IMR-90 (cell line): Measurements from ENCODE around the gene UBE2QL1. TPM values are rescaled to one million over a fixed set of nuclear protein-coding genes. Genes with fewer than 3 reads are reported as not detected.

ENCODE experiments used
- ATAC-seq: fragments of 200-7000 bp; cut with Tn5 transposase; 2 replicates; pipeline ENCODE4 v1.9.1; 2020; ENCODE audit warnings: low read depth, mild to moderate bottlenecking, moderate library complexity
- BruUV-seq: library from RNA; stranded (reverse); fragments of 400-500 nt; replicated peaks from 2 replicates; lab custom pipeline; 2021; lab: Mats Ljungman, UMichigan
- CTCF ChIA-PET: fragments of 300-600 bp; formaldehyde crosslinking; extraction: SDS; loops from one replicate; lab custom pipeline; 2021; ENCODE audit warnings: antibody characterized with exemption; lab: Yijun Ruan, JAX
- POLR2A ChIA-PET: fragments of 300-600 bp; sonication (Branson Sonifier 250); formaldehyde crosslinking; loops from one replicate; lab custom pipeline; 2022; ENCODE audit warnings: antibody characterized with exemption; ENCODE audit not compliant: unreplicated experiment; lab: Charles Lee
- DNase-seq: peaks from one replicate; pipeline ENCODE4 v3.0.0; 2013
- H2AFZ ChIP-seq: replicated peaks from 2 replicates; pipeline ENCODE3; 2013; ENCODE audit warnings: low read length, mild to moderate bottlenecking; ENCODE audit not compliant: poor library complexity
- H2AK5ac ChIP-seq: 2 replicates; pipeline ENCODE4 v1.6.1; 2013; ENCODE audit warnings: low read depth, low read length, inconsistent platforms
- H2AK9ac ChIP-seq: replicated peaks from 2 replicates; pipeline ENCODE3; 2013; ENCODE audit warnings: mild to moderate bottlenecking, low read depth, low read length, moderate library complexity; ENCODE audit not compliant: poor library complexity
- H2BK120ac ChIP-seq: 2 replicates; pipeline ENCODE4 v1.6.1; 2013; ENCODE audit warnings: low read depth, low read length, inconsistent platforms
- H2BK15ac ChIP-seq: 3 replicates; pipeline ENCODE4 v1.6.1; 2013; ENCODE audit warnings: low read depth, low read length, inconsistent platforms
- H2BK20ac ChIP-seq: 2 replicates; pipeline ENCODE4 v1.6.1; 2013; ENCODE audit warnings: low read depth, mild to moderate bottlenecking, inconsistent platforms, low read length, moderate library complexity
- H2BK5ac ChIP-seq: 2 replicates; pipeline ENCODE4 v1.6.1; 2013; ENCODE audit warnings: mild to moderate bottlenecking, low read depth, low read length, inconsistent platforms; ENCODE audit not compliant: poor library complexity, severe bottlenecking
- H3K14ac ChIP-seq: replicated peaks from 2 replicates; pipeline ENCODE4 v1.6.1; 2013; ENCODE audit warnings: low read depth, low read length, inconsistent platforms
- H3K18ac ChIP-seq: 2 replicates; pipeline ENCODE4 v1.6.1; 2013; ENCODE audit warnings: low read depth, low read length, control low read depth
- H3K23ac ChIP-seq: 2 replicates; pipeline ENCODE4 v1.6.1; 2013; ENCODE audit warnings: low read depth, low read length, inconsistent platforms
- H3K27ac ChIP-seq: 2 replicates; pipeline ENCODE4 v1.5.1; 2013; ENCODE audit warnings: mild to moderate bottlenecking, control low read depth, low read length; ENCODE audit not compliant: insufficient read depth
- H3K27me3 ChIP-seq: 2 replicates; pipeline ENCODE4 v1.6.1; 2013; ENCODE audit warnings: low read length; ENCODE audit not compliant: control insufficient read depth, insufficient read depth
- H3K36me3 ChIP-seq: 2 replicates; pipeline ENCODE4 v1.6.1; 2013; ENCODE audit warnings: low read length, mixed read lengths; ENCODE audit not compliant: control insufficient read depth, insufficient read depth
- H3K4ac ChIP-seq: 2 replicates; pipeline ENCODE4 v1.6.1; 2013; ENCODE audit warnings: low read depth, low read length, inconsistent platforms
- H3K4me1 ChIP-seq: 2 replicates; pipeline ENCODE4 v1.6.1; 2013; ENCODE audit warnings: low read length, mixed read lengths; ENCODE audit not compliant: control insufficient read depth, insufficient read depth
- H3K4me2 ChIP-seq: 2 replicates; pipeline ENCODE4 v1.6.1; 2013; ENCODE audit warnings: low read depth, mild to moderate bottlenecking, control low read depth, low read length, moderate library complexity
- H3K4me3 ChIP-seq: 2 replicates; pipeline ENCODE4 v1.5.1; 2013; ENCODE audit warnings: low read depth, mild to moderate bottlenecking, control low read depth, low read length, moderate library complexity; ENCODE audit not compliant: insufficient read depth
- H3K56ac ChIP-seq: 2 replicates; pipeline ENCODE4 v1.6.1; 2013; ENCODE audit warnings: low read length, inconsistent platforms; ENCODE audit not compliant: insufficient read depth; ENCODE audit errors: extremely low read depth
- H3K79me1 ChIP-seq, 2 experiments: 2 replicates each; pipeline ENCODE4 v1.6.1; 2013; ENCODE audit warnings: low read length in 2 of 2, inconsistent platforms in 1 of 2, low read depth in 1 of 2
- H3K9ac ChIP-seq: 2 replicates; pipeline ENCODE4 v1.6.1; 2013; ENCODE audit warnings: low read depth, low read length, control low read depth
- H3K9me1 ChIP-seq: 2 replicates; pipeline ENCODE4 v1.6.1; 2013; ENCODE audit warnings: low read length, inconsistent platforms; ENCODE audit not compliant: insufficient read depth
- H3K9me3 ChIP-seq: 2 replicates; pipeline ENCODE4 v1.6.1; 2013; ENCODE audit warnings: low read length; ENCODE audit not compliant: control insufficient read depth, insufficient read depth
- H4K20me1 ChIP-seq: 2 replicates; pipeline ENCODE4 v1.6.1; 2013; ENCODE audit warnings: low read length, inconsistent platforms; ENCODE audit not compliant: insufficient read depth
- H4K5ac ChIP-seq: 2 replicates; pipeline ENCODE4 v1.6.1; 2013; ENCODE audit warnings: mild to moderate bottlenecking, low read depth, low read length, control low read depth
- H4K8ac ChIP-seq, 2 experiments: 2 replicates each; pipeline ENCODE4 v1.6.1; 2013; ENCODE audit warnings: low read depth in 2 of 2, low read length in 2 of 2, control low read depth in 1 of 2, inconsistent platforms in 1 of 2
- H4K91ac ChIP-seq: 2 replicates; pipeline ENCODE4 v1.6.1; 2013; ENCODE audit warnings: low read depth, low read length, inconsistent platforms; ENCODE audit not compliant: insufficient read depth
- BHLHE40 ChIP-seq: fragments of 150-350 bp; IDR thresholded peaks from 2 replicates; pipeline ENCODE4 v1.6.1; 2016; ENCODE audit warnings: mild to moderate bottlenecking, low read depth, low read length
- CEBPB ChIP-seq: IDR thresholded peaks from 2 replicates; pipeline ENCODE4 v1.6.1; 2012; ENCODE audit warnings: low read depth, low read length, improper control_type of control experiment
- CHD1 ChIP-seq: IDR thresholded peaks from 2 replicates; pipeline ENCODE4 v1.6.1; 2012; ENCODE audit warnings: low read depth, low read length, improper control_type of control experiment
- CTCF ChIP-seq: conservative IDR thresholded peaks from 2 replicates; pipeline ENCODE4 v1.5.1; 2012; ENCODE audit warnings: mild to moderate bottlenecking, low read depth, low read length, improper control_type of control experiment
- MAFK ChIP-seq: IDR thresholded peaks from 2 replicates; pipeline ENCODE4 v1.6.1; 2012; ENCODE audit warnings: low read depth, low read length, improper control_type of control experiment
- MAZ ChIP-seq: IDR thresholded peaks from 2 replicates; pipeline ENCODE4 v1.6.1; 2012; ENCODE audit warnings: low read depth, mild to moderate bottlenecking, low read length, improper control_type of control experiment, moderate library complexity, borderline replicate concordance
- NFE2L2 ChIP-seq: fragments of 150-350 bp; IDR thresholded peaks from 2 replicates; pipeline ENCODE4 v1.6.1; 2016; ENCODE audit warnings: low read depth, mild to moderate bottlenecking, low read length
- POLR2A ChIP-seq: IDR thresholded peaks from 2 replicates; pipeline ENCODE4 v1.6.1; 2012; ENCODE audit warnings: mild to moderate bottlenecking, low read depth, low read length
- RCOR1 ChIP-seq: IDR thresholded peaks from 2 replicates; pipeline ENCODE4 v1.6.1; 2012; ENCODE audit warnings: mild to moderate bottlenecking, low read length, improper control_type of control experiment; ENCODE audit not compliant: insufficient replicate concordance
- SMC3 ChIP-seq: fragments of 150-350 bp; IDR thresholded peaks from 2 replicates; pipeline ENCODE4 v1.6.1; 2016; ENCODE audit warnings: low read depth, mild to moderate bottlenecking, antibody characterized with exemption, low read length, moderate library complexity
- WGBS, 2 experiments: methylation state at CpG; one replicate each; pipeline versions ENCODE4 v1.1.5 to v1.1.7; 2013; ENCODE audit warnings: missing lambda C conversion rate in 2 of 2; ENCODE audit not compliant: insufficient read length in 1 of 2; ENCODE audit errors: extremely low coverage in 2 of 2; 5-methylcytosine and 5-hydroxymethylcytosine counted together
- dilution Hi-C: fragments of 300-500 bp; cut with HindIII; formaldehyde crosslinking; loops from one replicate; pipeline ENCODE4 v1.14.3; 2018; ENCODE audit warnings: low sequenced_read_pairs; ENCODE audit not compliant: unreplicated experiment
- in situ Hi-C: fragments of 300-500 bp; cut with MboI; formaldehyde crosslinking; loops from 3 replicates; pipeline ENCODE4 v1.14.3; 2019; ENCODE audit warnings: low sequenced_read_pairs, inconsistent platforms, mixed read lengths
- intact Hi-C: fragments of 100-400 bp; cut with micrococcal nuclease; formaldehyde crosslinking; loops from 2 replicates; pipeline ENCODE4 v1.10.0; 2022
- polyA plus RNA-seq, 3 experiments: library from polyadenylated mRNA; depleted of rRNA; stranded (reverse); fragments of >200 nt; gene quantifications; 2 replicates each; pipeline ENCODE4 v1.2.3, GENCODE V29; 2012; ENCODE audit warnings: low replicate concordance in 1 of 3
- total RNA-seq: library from RNA; depleted of rRNA; stranded (reverse); fragments of >200 nt; gene quantifications from 2 replicates; pipeline ENCODE4 v1.2.3, GENCODE V29; 2012
- TF ChIP-seq, protein P1 (sequence below): fragments of 150-350 bp; IDR thresholded peaks from 2 replicates; pipeline ENCODE4 v1.6.1; 2017; ENCODE audit warnings: mild to moderate bottlenecking, antibody characterized with exemption, low read length, low read depth

Gene UBE2QL1
- total and polyA plus RNA-seq, 2 of the 4 experiments (the other 2 are of a cell fraction), result not detected

GRCh38 chr5:6480133-6481051 is 31.7 kb downstream of the UBE2QL1 start (continued):
- TF ChIP-seq CTCF (no peak), POLR2A (no peak)

- Histone ChIP-seq H3K56ac (no peak overlapping the region), H4K20me1 (no peaks in the 10 kb centered on the region), H3K4me3 (no peak overlapping the region), H3K36me3 (no peaks in the 10 kb centered on the region), H3K23ac (no peak overlapping the region), H2AK9ac (no peak overlapping the region), H3K4ac (no peak overlapping the region), H3K9me3 (no peaks in the 10 kb centered on the region), H3K9me1 (no peaks in the 10 kb centered on the region), H4K91ac (no peak overlapping the region), H3K4me1 (no peaks in the 10 kb centered on the region), H3K9ac (no peak overlapping the region), H4K5ac (no peak overlapping the region), H2BK5ac (no peak overlapping the region), H3K14ac (no peak overlapping the region), H2AFZ (no peak overlapping the region), H3K27me3 (no peaks in the 10 kb centered on the region), H3K18ac (no peak overlapping the region), H3K27ac (no peak overlapping the region), H4K8ac (no peak overlapping the region), H2BK120ac (no peak overlapping the region), H3K79me1 (no peaks in the 10 kb centered on the region), H2AK5ac (no peak overlapping the region), H2BK15ac (no peak overlapping the region), H2BK20ac (no peak overlapping the region), H3K4me2 (no peak overlapping the region)
- BruUV-seq, result no TSS peak
- ATAC-seq (no peak), DNase-seq (no peak)
- ChIA-PET CTCF (no interaction called here), POLR2A (no interaction called here)
- intact Hi-C loops (no loop called here), dilution Hi-C loops (no loop called here), in situ Hi-C loops (no loop called here)
- 63% methylated on average over 4 of the region's 11 CpGs; no CpG with 5 or more reads in 1 of the 2 experiments for WGBS, 2 experiments
- no peak for TF ChIP-seq SMC3
- no peak for TF ChIP-seq MAFK
- TF ChIP-seq MAZ, result no peak
- TF ChIP-seq RCOR1, result no peak
- TF ChIP-seq, protein P1, sequence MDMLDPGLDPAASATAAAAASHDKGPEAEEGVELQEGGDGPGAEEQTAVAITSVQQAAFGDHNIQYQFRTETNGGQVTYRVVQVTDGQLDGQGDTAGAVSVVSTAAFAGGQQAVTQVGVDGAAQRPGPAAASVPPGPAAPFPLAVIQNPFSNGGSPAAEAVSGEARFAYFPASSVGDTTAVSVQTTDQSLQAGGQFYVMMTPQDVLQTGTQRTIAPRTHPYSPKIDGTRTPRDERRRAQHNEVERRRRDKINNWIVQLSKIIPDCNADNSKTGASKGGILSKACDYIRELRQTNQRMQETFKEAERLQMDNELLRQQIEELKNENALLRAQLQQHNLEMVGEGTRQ, result no peak
- TF ChIP-seq CTCF, result no peak
- no peak for TF ChIP-seq NFE2L2
- TF ChIP-seq BHLHE40, result no peak
- TF ChIP-seq CHD1, result no peak
- TF ChIP-seq CEBPB, result no peak
Observed at GRCh38 chr5:6482735-6483134, 34.1 kb downstream of the UBE2QL1 start.
